GM19351 (cell line): ENCODE data around the gene SLCO2B1.

Experiments used
- ATAC-seq: cut with Tn5 transposase; IDR thresholded peaks from one replicate; pipeline ENCODE4 v1.9.1; 2021; ENCODE audit warnings: mild to moderate bottlenecking, moderate library complexity; ENCODE audit not compliant: unreplicated experiment

SLCO2B1 gene

GRCh38 chr11:75245356-75246005 is 94.6 kb downstream of the SLCO2B1 start:
- ATAC-seq: no peak

DNA sequence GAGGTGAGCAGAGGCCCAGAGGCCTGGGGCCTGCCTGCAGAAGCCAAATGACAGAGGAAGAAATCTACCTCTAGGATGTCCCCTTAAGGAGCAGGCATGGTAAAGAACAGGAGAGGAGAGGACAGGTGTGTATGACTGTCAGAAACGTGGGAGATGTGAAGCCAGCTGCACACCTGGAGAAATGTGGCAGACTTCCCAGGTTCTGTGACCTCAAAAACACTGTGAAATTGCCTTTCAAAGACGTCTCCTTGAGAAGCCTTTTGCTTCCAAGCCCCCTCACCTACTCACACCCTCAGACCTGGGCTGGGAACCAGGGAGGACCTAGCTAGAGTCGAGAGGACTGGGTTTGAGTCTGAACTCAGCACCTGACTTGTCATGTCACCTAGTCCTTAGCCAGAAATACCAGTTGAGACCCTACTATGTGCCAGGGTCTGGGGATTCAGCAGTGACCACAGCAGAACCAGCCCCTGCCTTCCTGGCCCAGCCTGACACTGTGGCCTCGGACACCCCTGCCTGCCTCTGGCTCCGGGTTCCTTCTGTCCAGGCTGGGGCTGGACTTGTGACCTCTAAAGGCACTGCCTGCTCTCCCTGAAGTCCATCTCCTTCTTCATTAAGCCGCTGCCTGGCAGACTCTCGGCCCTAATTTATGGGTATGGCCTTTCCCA is 95.2 kb downstream of the SLCO2B1 start:
- no peak for ATAC-seq

- no peak for ATAC-seq
Measured at GRCh38 chr11:75246671-75247350, 95.9 kb downstream of the SLCO2B1 start.

- no peak for ATAC-seq
Measured at GRCh38 chr11:75248924-75249256, 98.0 kb downstream of the SLCO2B1 start.

GRCh38 chr11:75249704-75250103 is 98.8 kb downstream of the SLCO2B1 start:
- no peak for ATAC-seq

GRCh38 chr11:75254326-75254725 is 103.4 kb downstream of the SLCO2B1 start:
- ATAC-seq: no peak
